ENCODE measurements around the gene BSN.

The BSN gene

GRCh38 chr3:49553692-49554632 lies at the start of gene BSN:
BSN (plus strand) TSS chr3:49554477; CDS start chr3:49554603, 126 bp downstream.
- peak; percentile 26 to 94 (median 81) for DNase-seq

- no peak for DNase-seq
Measured at GRCh38 chr3:49506906-49507305, 47.4 kb upstream of the BSN start.

GRCh38 chr3:49509028-49509561 lies 45.2 kb upstream of the BSN start:
- no peak for DNase-seq

- DNase-seq: no peak
Measured at GRCh38 chr3:49511639-49512038, 42.6 kb upstream of the BSN start.

GRCh38 chr3:49512781-49513355 lies 41.4 kb upstream of the BSN start:
- no peak for DNase-seq

GRCh38 chr3:49513494-49514124 lies 40.7 kb upstream of the BSN start:
- no peak for DNase-seq

GRCh38 chr3:49518016-49518415 lies 36.3 kb upstream of the BSN start:
- DNase-seq: no peak

GRCh38 chr3:49518441-49518840 lies 35.8 kb upstream of the BSN start:
- DNase-seq: no peak

GRCh38 chr3:49519296-49519695 lies 35.0 kb upstream of the BSN start:
- DNase-seq: peak in 54 of 56 donors; percentile 13 to 87 (median 60)

GRCh38 chr3:49519916-49520385 lies 34.3 kb upstream of the BSN start:
- no peak for DNase-seq

GRCh38 chr3:49523756-49524747 lies 30.2 kb upstream of the BSN start:
- DNase-seq: no peak

- DNase-seq: no peak
Measured at GRCh38 chr3:49529567-49529966, 24.7 kb upstream of the BSN start.

- no peak for DNase-seq
Measured at GRCh38 chr3:49530231-49530630, 24.0 kb upstream of the BSN start.

GRCh38 chr3:49530701-49531100 lies 23.6 kb upstream of the BSN start:
- no peak for DNase-seq

- DNase-seq: no peak
Measured at GRCh38 chr3:49531218-49531617, 23.1 kb upstream of the BSN start.

GRCh38 chr3:49531715-49532114 lies 22.6 kb upstream of the BSN start:
- no peak for DNase-seq

- no peak for DNase-seq
Measured at GRCh38 chr3:49533031-49533430, 21.2 kb upstream of the BSN start.

GRCh38 chr3:49533786-49534519 lies 20.3 kb upstream of the BSN start:
- no peak for DNase-seq

- DNase-seq: peak in 48 of 56 donors; percentile 12 to 84 (median 55)
Measured at GRCh38 chr3:49534581-49535441, 19.5 kb upstream of the BSN start.

All from amygdala (tissue), 56 donors.